Adrenal gland (tissue), 12 donors: ENCODE results near the gene TICAM2. TPM values are rescaled to one million over a fixed set of nuclear protein-coding genes. Genes with fewer than 3 reads are reported as not detected.
A peak's percentile ranks its signal among the peaks of the same experiment; 100 is the strongest.

ENCODE experiments used
- DNase-seq, 7 donors: peaks; one replicate each; pipeline ENCODE4 v3.0.0-alpha.2; 2019 to 2020
- H3K27ac ChIP-seq, 5 donors: fragments of 200-600 bp; sonication (generic) in 4 of 5; 1 replicate in 3 of 5; 2 replicates in 2 of 5; pipeline versions ENCODE4 v1.5.1 to v1.8.0; 2016 to 2020; ENCODE audit warnings: mild to moderate bottlenecking in 1 of 5
- H3K27me3 ChIP-seq: fragments of 200-600 bp; 2 replicates; pipeline ENCODE4 v1.8.0; 2021
- H3K36me3 ChIP-seq, 2 donors: fragments of 200-600 bp; replicated peaks in 1 of 2; 1 replicate in 1 of 2; 2 replicates in 1 of 2; pipeline versions ENCODE4 v1.5.1 to v1.8.0; 2018 to 2022
- H3K4me1 ChIP-seq, 2 donors: fragments of 200-600 bp; replicated peaks in 1 of 2; 1 replicate in 1 of 2; 2 replicates in 1 of 2; pipeline versions ENCODE4 v1.5.1 to v1.8.0; 2018 to 2021
- H3K4me3 ChIP-seq, 4 donors: fragments of 200-600 bp; sonication (generic) in 3 of 4; one replicate each; pipeline ENCODE4 v1.5.1; 2016 to 2018
- H3K9me3 ChIP-seq, 3 donors: fragments of 200-600 bp; sonication (generic) in 1 of 3; replicated peaks in 1 of 3; 1 replicate in 2 of 3; 2 replicates in 1 of 3; pipeline versions ENCODE4 v1.5.1 to v1.8.0; 2016 to 2021
- CTCF ChIP-seq, 6 experiments: fragments of 450-650 bp in 4 of 6; fragments of 200-600 bp in 2 of 6; sonication (generic) in 1 of 6; IDR thresholded peaks; 1 replicate in 5 of 6; 2 replicates in 1 of 6; pipeline versions ENCODE4 v1.5.1 to v1.8.0; 2016 to 2021; ENCODE audit warnings: antibody characterized with exemption in 6 of 6, mild to moderate bottlenecking in 2 of 6, moderate library complexity in 1 of 6
- POLR2A ChIP-seq, 2 donors: fragments of 450-650 bp; IDR thresholded peaks; one replicate each; pipeline ENCODE4 v1.6.1; 2017; ENCODE audit warnings: antibody characterized with exemption in 2 of 2, mild to moderate bottlenecking in 2 of 2, moderate library complexity in 1 of 2
- whole genome bisulfite sequencing, 4 donors: extraction: QIAGEN DNeasy Blood & Tissue Kit in 2 of 4; methylation state at CpG; one replicate each; pipeline versions ENCODE4 v1.1.5 to v1.1.7; 2013 to 2017; 5-methylcytosine and 5-hydroxymethylcytosine counted together
- intact Hi-C, 2 donors: fragments of 100-400 bp; cut with DNase I; formaldehyde crosslinking; loops; one replicate each; pipeline versions ENCODE4 v1.14.1 to v1.15.0; 2022 to 2023
- polyA plus RNA-seq, 3 donors: library from polyadenylated mRNA; stranded (reverse); fragments of 200-250 nt in 2 of 3; fragments of 350-450 nt in 1 of 3; fragmentation: Illumina TruSeq in 1 of 3; extraction: RNeasy Lipid Tissue Mini Kit (QIAGEN cat#74804) in 1 of 3; gene quantifications; one replicate each; pipeline ENCODE4 v1.2.3, GENCODE V29; 2013 to 2014
- total RNA-seq, 9 donors: library from RNA; depleted of rRNA in 4 of 9; stranded (reverse); fragments of >200 nt in 4 of 9; fragments of 120-200 nt in 1 of 9; fragmentation: NEBNext Ultra II Directional in 1 of 9; extraction: Animal tissue kit (Norgen Biotek cat#: 25700) in 1 of 9; gene quantifications; one replicate each; pipeline versions ENCODE4 v1.1.0 to v1.2.4, GENCODE V29; 2013 to 2023
- donor health status: healthy with polysubstance abuse.
- donor health status: Bipolar disorder and iron deficiency.
- donor health status: DM: yes; HTN: yes; CAD: no.
- donor health status: DM: no; HTN: no; CAD: no.
- donor health status: DM: no; HTN: no; CAD: no.
- donor health status: DM: yes; HTN: yes; CAD: no.

The TICAM2 gene
- total and polyA plus RNA-seq, 12 donors = 1.8 to 9.3 (median 3.5) TPM

- no peaks in the 10 kb centered on the region for H3K27me3 ChIP-seq
- H3K4me3 ChIP-seq = peak overlapping the region in 1 of 4 donors; percentile 61
- no peak for DNase-seq
- WGBS, 4 donors = 83 to 95% (median 94%) methylated on average over 3 of the region's 3 CpGs
- TF ChIP-seq POLR2A (IDR thresholded peaks at IDR 0.05) = no peak
- no peak for TF ChIP-seq CTCF (IDR thresholded peaks at IDR 0.05)
- H3K4me1 ChIP-seq = peaks cover 0 to 39% of the 10 kb centered on the region in 2 donors
- no peak overlapping the region for H3K27ac ChIP-seq
- intact Hi-C loops = no loop called here
- no peaks in the 10 kb centered on the region for H3K9me3 ChIP-seq
- H3K36me3 ChIP-seq = no peaks in the 10 kb centered on the region
Measured at GRCh38 chr5:115600766-115601165, 1.5 kb downstream of the TICAM2 start.

GRCh38 chr5:115599924-115600323 lies 2.4 kb downstream of the TICAM2 start:
- DNase-seq = no peak
- H3K4me3 ChIP-seq = no peak overlapping the region
- no peaks in the 10 kb centered on the region for H3K27me3 ChIP-seq
- WGBS, 4 donors = 69 to 81% (median 72%) methylated on average over 2 of the region's 2 CpGs
- H3K27ac ChIP-seq = peak overlapping the region in 2 of 5 donors; percentile 17 to 33
- TF ChIP-seq CTCF (IDR thresholded peaks at IDR 0.05) (no peak), POLR2A (IDR thresholded peaks at IDR 0.05) (no peak)
- H3K4me1 ChIP-seq = peaks cover 0 to 39% of the 10 kb centered on the region in 2 donors
- H3K36me3 ChIP-seq = no peaks in the 10 kb centered on the region
- intact Hi-C loops = no loop called here
- no peaks in the 10 kb centered on the region for H3K9me3 ChIP-seq

- TF ChIP-seq CTCF (IDR thresholded peaks at IDR 0.05) (no peak), POLR2A (IDR thresholded peaks at IDR 0.05) (no peak)
- H3K36me3 ChIP-seq = no peaks in the 10 kb centered on the region
- peak in 6 of 7 donors; percentile 21 to 75 (median 27) for DNase-seq
- H3K4me1 ChIP-seq = peaks cover 0 to 39% of the 10 kb centered on the region in 2 donors
- 45 to 68% (median 65%) methylated on average over 1 of the region's 1 CpG for WGBS, 4 donors
- H3K27ac ChIP-seq = peak overlapping the region in 1 of 5 donors; percentile 33
- H3K9me3 ChIP-seq = no peaks in the 10 kb centered on the region
- intact Hi-C loops = no loop called here
- H3K27me3 ChIP-seq = no peaks in the 10 kb centered on the region
- no peak overlapping the region for H3K4me3 ChIP-seq
Measured at GRCh38 chr5:115599502-115599901, 2.8 kb downstream of the TICAM2 start.

- H3K4me3 ChIP-seq = no peak overlapping the region
- DNase-seq = no peak
- WGBS, 4 donors = 72 to 75% (median 73%) methylated on average over 2 of the region's 2 CpGs
- H3K36me3 ChIP-seq = no peaks in the 10 kb centered on the region
- no peak overlapping the region for H3K27ac ChIP-seq
- no peaks in the 10 kb centered on the region for H3K9me3 ChIP-seq
- intact Hi-C loops = no loop called here
- H3K27me3 ChIP-seq = no peaks in the 10 kb centered on the region
- peaks cover 0 to 8% of the 10 kb centered on the region in 2 donors for H3K4me1 ChIP-seq
- TF ChIP-seq CTCF (IDR thresholded peaks at IDR 0.05) (no peak), POLR2A (IDR thresholded peaks at IDR 0.05) (no peak)
Measured at GRCh38 chr5:115594128-115595047, 7.9 kb downstream of the TICAM2 start.
